HEK293T (cell line): ENCODE measurements around the gene FAH.

ENCODE experiments used
- BHLHE40 ChIP-seq: fragments of 450-650 bp; IDR thresholded peaks from 2 replicates; pipeline ENCODE4 v1.6.1; 2016; ENCODE audit warnings: mild to moderate bottlenecking, moderate library complexity, borderline replicate concordance
- ELF4 ChIP-seq: fragments of 450-650 bp; IDR thresholded peaks from 2 replicates; pipeline ENCODE4 v1.6.1; 2017; ENCODE audit warnings: antibody characterized with exemption
- FOXA1 ChIP-seq: fragments of 450-650 bp; IDR thresholded peaks from 2 replicates; pipeline ENCODE4 v1.6.1; 2016; ENCODE audit warnings: mild to moderate bottlenecking
- FOXK2 ChIP-seq: fragments of 450-650 bp; IDR thresholded peaks from 2 replicates; pipeline ENCODE4 v1.6.1; 2016; ENCODE audit warnings: mild to moderate bottlenecking
- FOXM1 ChIP-seq: fragments of 450-650 bp; IDR thresholded peaks from 2 replicates; pipeline ENCODE4 v1.6.1; 2017; ENCODE audit warnings: mild to moderate bottlenecking, borderline replicate concordance
- HDGF ChIP-seq: fragments of 450-650 bp; IDR thresholded peaks from 2 replicates; pipeline ENCODE4 v1.6.1; 2017; ENCODE audit warnings: antibody characterized with exemption, borderline replicate concordance
- NFRKB ChIP-seq: fragments of 450-650 bp; IDR thresholded peaks from 2 replicates; pipeline ENCODE4 v1.6.1; 2016; ENCODE audit warnings: mild to moderate bottlenecking, moderate library complexity
- SP1 ChIP-seq: fragments of 450-650 bp; IDR thresholded peaks from 2 replicates; pipeline ENCODE4 v1.6.1; 2017
- SUZ12 ChIP-seq: fragments of 450-650 bp; IDR thresholded peaks from 2 replicates; pipeline ENCODE4 v1.6.1; 2016; ENCODE audit warnings: mild to moderate bottlenecking
- TARDBP ChIP-seq: fragments of 450-650 bp; IDR thresholded peaks from 2 replicates; pipeline ENCODE4 v1.6.1; 2016
- ZNF384 ChIP-seq: fragments of 450-650 bp; IDR thresholded peaks from 2 replicates; pipeline ENCODE4 v1.6.1; 2016

GRCh38 chr15:80201256-80202015 lies 48.6 kb downstream of the FAH start:
- TF ChIP-seq SP1 (no peak), FOXA1 (no peak), TARDBP (no peak), ZNF384 (no peak), FOXK2 (no peak), ELF4 (no peak), FOXM1 (no peak), HDGF (no peak), BHLHE40 (no peak), NFRKB (no peak), SUZ12 (no peak)
